Neutrophil (primary cell): ENCODE measurements around the gene RPS27.
"Not testable (repeated sequence)": the region's sequence is repeated elsewhere in the genome, so short reads cannot be mapped to it uniquely, and the experiment has no call there.

ENCODE experiments used
- H3K27ac ChIP-seq: fragments of 200-600 bp; sonication (generic); 2 replicates; pipeline ENCODE4 v1.5.1; 2016; ENCODE audit warnings: mild to moderate bottlenecking, moderate library complexity
- H3K27me3 ChIP-seq: fragments of 200-600 bp; sonication (generic); 2 replicates; pipeline ENCODE4 v1.6.0; 2016; ENCODE audit warnings: mild to moderate bottlenecking
- H3K36me3 ChIP-seq: fragments of 200-600 bp; sonication (generic); 2 replicates; pipeline ENCODE4 v1.5.1; 2017
- H3K4me1 ChIP-seq, 2 experiments: fragments of 200-600 bp in 1 of 2; sonication (generic) in 1 of 2; 1 replicate in 1 of 2; 2 replicates in 1 of 2; pipeline versions ENCODE4 v1.5.1 to v1.6.1; 2013 to 2016; ENCODE audit warnings: low read depth in 1 of 2, low read length in 1 of 2, mild to moderate bottlenecking in 1 of 2, moderate library complexity in 1 of 2; ENCODE audit not compliant: control insufficient read depth in 1 of 2, insufficient read depth in 1 of 2
- H3K4me3 ChIP-seq, 2 experiments: fragments of 200-600 bp in 1 of 2; sonication (generic) in 1 of 2; 1 replicate in 1 of 2; 2 replicates in 1 of 2; pipeline ENCODE4 v1.5.1; 2013 to 2016; ENCODE audit warnings: low read depth in 1 of 2, low read length in 1 of 2, mild to moderate bottlenecking in 1 of 2, moderate library complexity in 1 of 2
- H3K9me3 ChIP-seq: fragments of 200-600 bp; sonication (generic); 2 replicates; pipeline ENCODE4 v1.5.1; 2016
- CTCF ChIP-seq: fragments of 200-600 bp; sonication (generic); IDR thresholded peaks from 2 replicates; pipeline ENCODE4 v1.5.1; 2016; ENCODE audit warnings: antibody characterized with exemption

Gene RPS27

GRCh38 chr1:154014154-154014907 lies 23.8 kb downstream of the RPS27 start:
- Histone ChIP-seq H3K9me3 (no peaks in the 10 kb centered on the region), H3K4me3 (no peak overlapping the region), H3K4me1 (no peaks in the 10 kb centered on the region), H3K27me3 (peaks cover 4% of the 10 kb centered on the region), H3K36me3 (no peaks in the 10 kb centered on the region), H3K27ac (no peak overlapping the region)
- TF ChIP-seq CTCF: no peak

- H3K27ac ChIP-seq: no peak overlapping the region
- H3K4me3 ChIP-seq: no peak overlapping the region
- no peaks in the 10 kb centered on the region for H3K9me3 ChIP-seq
- no peaks in the 10 kb centered on the region for H3K4me1 ChIP-seq
- no peaks in the 10 kb centered on the region for H3K36me3 ChIP-seq
- H3K27me3 ChIP-seq: peaks cover 4% of the 10 kb centered on the region
- TF ChIP-seq CTCF: no peak
Measured at GRCh38 chr1:154019269-154019668, 28.7 kb downstream of the RPS27 start.

- no peak overlapping the region for H3K27ac ChIP-seq
- H3K9me3 ChIP-seq: no peaks in the 10 kb centered on the region
- H3K27me3 ChIP-seq: no peaks in the 10 kb centered on the region
- no peaks in the 10 kb centered on the region for H3K36me3 ChIP-seq
- TF ChIP-seq CTCF: no peak
- H3K4me3 ChIP-seq: no peak overlapping the region
- H3K4me1 ChIP-seq: no peaks in the 10 kb centered on the region
Measured at GRCh38 chr1:154019940-154020339, 29.4 kb downstream of the RPS27 start.

GRCh38 chr1:154033697-154034096 lies 43.1 kb downstream of the RPS27 start:
- not testable (repeated sequence) for H3K4me3 ChIP-seq, H3K27me3 ChIP-seq, H3K9me3 ChIP-seq, H3K36me3 ChIP-seq, H3K27ac ChIP-seq, H3K4me1 ChIP-seq
